HG02678 (cell line): Measurements from ENCODE around the gene TEX13B.
"Not testable (repeated sequence)": the region's sequence is repeated elsewhere in the genome, so short reads cannot be mapped to it uniquely, and the experiment has no call there.

Experiments used
- ATAC-seq: cut with Tn5 transposase; IDR thresholded peaks from one replicate; pipeline ENCODE4 v1.9.1; 2021; ENCODE audit warnings: mild to moderate bottlenecking, moderate library complexity; ENCODE audit not compliant: unreplicated experiment

The TEX13B gene

GRCh38 chrX:107982356-107982755, at the start of gene TEX13B:
TEX13B (minus strand) TSS chrX:107982370; CDS start chrX:107982127, 243 bp downstream.
- ATAC-seq: no peak

- ATAC-seq: no peak
Observed at GRCh38 chrX:108029928-108030711, 48.0 kb upstream of the TEX13B start.

- no peak for ATAC-seq
Observed at GRCh38 chrX:108028854-108029253, 46.7 kb upstream of the TEX13B start.

GRCh38 chrX:108025954-108026600, 43.9 kb upstream of the TEX13B start:
- ATAC-seq: no peak

GRCh38 chrX:108025376-108025775, 43.2 kb upstream of the TEX13B start:
- no peak for ATAC-seq

- ATAC-seq: no peak
Observed at GRCh38 chrX:108022491-108023089, 40.4 kb upstream of the TEX13B start.

- no peak for ATAC-seq
Observed at GRCh38 chrX:108020631-108021030, 38.5 kb upstream of the TEX13B start.

- ATAC-seq: no peak
Observed at GRCh38 chrX:108019382-108019875, 37.3 kb upstream of the TEX13B start.

- no peak for ATAC-seq
Observed at GRCh38 chrX:108018656-108019381, 36.6 kb upstream of the TEX13B start.

GRCh38 chrX:108001218-108001814, 19.1 kb upstream of the TEX13B start:
- peak; percentile 79 for ATAC-seq

- ATAC-seq: no peak
Observed at GRCh38 chrX:108000751-108001150, 18.6 kb upstream of the TEX13B start.

- no peak for ATAC-seq
Observed at GRCh38 chrX:107996124-107996523, 14.0 kb upstream of the TEX13B start.

GRCh38 chrX:107985033-107985432, 2.9 kb upstream of the TEX13B start:
- no peak for ATAC-seq

GRCh38 chrX:107979534-107979933, 2.6 kb downstream of the TEX13B start:
- no peak for ATAC-seq

GRCh38 chrX:107978707-107979307, 3.4 kb downstream of the TEX13B start:
- ATAC-seq: no peak

- ATAC-seq: no peak
Observed at GRCh38 chrX:107978071-107978470, 4.1 kb downstream of the TEX13B start.

- ATAC-seq: no peak
Observed at GRCh38 chrX:107971636-107972035, 10.5 kb downstream of the TEX13B start.

GRCh38 chrX:107970073-107970472, 12.1 kb downstream of the TEX13B start:
- no peak for ATAC-seq

- ATAC-seq: peak; percentile 79
Observed at GRCh38 chrX:107968623-107969022, 13.5 kb downstream of the TEX13B start.

- ATAC-seq: not testable (repeated sequence)
Observed at GRCh38 chrX:107955337-107955736, 26.8 kb downstream of the TEX13B start.
